Astrocyte of the spinal cord (primary cell): ENCODE results near the gene PPM1H.

ENCODE experiments used
- DNase-seq: peaks from one replicate; pipeline ENCODE4 v3.0.0; 2011; ENCODE audit warnings: low read depth, low spot score
- H3K4me3 ChIP-seq: 2 replicates; pipeline ENCODE4 v1.5.1; 2011; ENCODE audit warnings: low read depth, mild to moderate bottlenecking, low read length, moderate library complexity
- in situ Hi-C: cut with HindIII; loops from 2 replicates; pipeline ENCODE4 v1.10.0; 2017; ENCODE audit warnings: low sequenced_read_pairs
- TF ChIP-seq, protein P1 (sequence below): IDR thresholded peaks from 2 replicates; pipeline ENCODE4 v1.5.1; 2012; ENCODE audit warnings: low read depth, mild to moderate bottlenecking, low read length, inconsistent platforms

Gene PPM1H

DNA sequence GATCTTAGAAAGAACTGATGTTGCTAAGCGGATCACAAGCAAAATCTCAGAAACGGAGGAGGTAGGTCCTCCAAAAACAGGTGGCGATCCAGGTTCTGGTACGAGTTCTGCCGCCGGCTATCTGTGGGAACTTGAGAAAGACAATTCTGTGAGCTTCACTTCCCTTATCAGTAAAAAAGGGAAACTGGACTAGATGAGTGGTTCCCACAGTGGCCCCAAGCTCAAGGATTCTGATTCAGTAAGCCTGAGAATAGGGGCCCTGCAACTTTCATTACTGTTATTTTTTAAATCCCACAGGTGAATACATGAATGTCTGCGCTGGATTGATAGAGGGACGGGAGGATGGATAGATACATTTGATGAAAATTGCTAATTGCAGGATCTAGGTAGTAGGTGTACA, 160.2 kb downstream of the PPM1H start:
- H3K4me3 ChIP-seq = no peak overlapping the region
- no peak for DNase-seq
- TF ChIP-seq, protein P1, sequence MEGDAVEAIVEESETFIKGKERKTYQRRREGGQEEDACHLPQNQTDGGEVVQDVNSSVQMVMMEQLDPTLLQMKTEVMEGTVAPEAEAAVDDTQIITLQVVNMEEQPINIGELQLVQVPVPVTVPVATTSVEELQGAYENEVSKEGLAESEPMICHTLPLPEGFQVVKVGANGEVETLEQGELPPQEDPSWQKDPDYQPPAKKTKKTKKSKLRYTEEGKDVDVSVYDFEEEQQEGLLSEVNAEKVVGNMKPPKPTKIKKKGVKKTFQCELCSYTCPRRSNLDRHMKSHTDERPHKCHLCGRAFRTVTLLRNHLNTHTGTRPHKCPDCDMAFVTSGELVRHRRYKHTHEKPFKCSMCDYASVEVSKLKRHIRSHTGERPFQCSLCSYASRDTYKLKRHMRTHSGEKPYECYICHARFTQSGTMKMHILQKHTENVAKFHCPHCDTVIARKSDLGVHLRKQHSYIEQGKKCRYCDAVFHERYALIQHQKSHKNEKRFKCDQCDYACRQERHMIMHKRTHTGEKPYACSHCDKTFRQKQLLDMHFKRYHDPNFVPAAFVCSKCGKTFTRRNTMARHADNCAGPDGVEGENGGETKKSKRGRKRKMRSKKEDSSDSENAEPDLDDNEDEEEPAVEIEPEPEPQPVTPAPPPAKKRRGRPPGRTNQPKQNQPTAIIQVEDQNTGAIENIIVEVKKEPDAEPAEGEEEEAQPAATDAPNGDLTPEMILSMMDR = no peak
- in situ Hi-C loops = loop anchor here (25.0 kb wide), 1 partner anchor 162 kb away; no protein-coding TSS in a partner anchor

DNA sequence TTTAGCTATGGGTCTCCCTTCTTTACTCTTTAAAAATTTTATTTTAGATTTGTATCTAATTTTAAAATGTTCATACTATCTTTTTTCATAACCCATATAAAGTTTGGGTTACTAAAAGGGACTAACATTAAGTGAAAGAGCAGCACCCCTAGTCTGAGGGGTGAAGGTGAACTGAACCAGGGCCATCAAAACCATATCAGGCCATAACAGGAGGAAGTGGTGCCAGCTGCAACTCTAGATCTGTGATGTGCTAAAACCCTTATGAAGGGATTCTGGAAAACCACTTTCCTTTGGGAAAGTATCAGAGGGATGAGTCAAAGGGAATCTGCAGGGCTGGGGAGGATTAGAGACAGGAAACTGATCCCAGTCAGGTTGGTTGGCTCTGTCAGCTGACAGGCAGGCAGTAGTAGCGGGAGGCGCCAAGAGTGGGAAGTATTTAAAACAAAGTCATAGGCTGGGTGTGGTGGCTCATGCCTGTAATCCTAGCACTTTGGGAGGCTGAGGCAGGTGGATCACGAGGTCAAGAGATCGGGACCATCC, 162.5 kb downstream of the PPM1H start:
- no peak for DNase-seq

DNA sequence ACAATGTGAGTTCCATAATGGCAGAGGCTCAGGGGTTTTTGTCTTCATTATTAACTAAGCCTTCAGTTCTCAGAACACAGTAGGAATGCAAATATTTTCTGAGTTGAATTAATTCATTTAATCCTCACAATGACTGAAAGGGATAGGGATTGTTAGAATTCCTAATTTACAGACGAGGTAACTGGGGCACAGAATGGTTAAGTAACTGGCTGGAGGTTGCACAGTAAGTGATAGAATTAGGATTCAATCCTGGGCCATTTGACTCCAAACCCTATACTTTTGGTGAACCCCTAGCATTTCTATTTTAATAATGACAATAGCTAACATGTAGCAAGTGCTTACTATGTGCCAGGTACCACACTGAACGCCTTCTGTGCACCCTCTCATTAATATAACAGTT, 163.1 kb downstream of the PPM1H start:
- no peak overlapping the region for H3K4me3 ChIP-seq
- TF ChIP-seq, protein P1 = no peak

More for the DNA sequence above, 162.5 kb downstream of the PPM1H start:
- H3K4me3 ChIP-seq = no peak overlapping the region
- in situ Hi-C loops = no loop called here
- TF ChIP-seq, protein P1 = no peak

DNA sequence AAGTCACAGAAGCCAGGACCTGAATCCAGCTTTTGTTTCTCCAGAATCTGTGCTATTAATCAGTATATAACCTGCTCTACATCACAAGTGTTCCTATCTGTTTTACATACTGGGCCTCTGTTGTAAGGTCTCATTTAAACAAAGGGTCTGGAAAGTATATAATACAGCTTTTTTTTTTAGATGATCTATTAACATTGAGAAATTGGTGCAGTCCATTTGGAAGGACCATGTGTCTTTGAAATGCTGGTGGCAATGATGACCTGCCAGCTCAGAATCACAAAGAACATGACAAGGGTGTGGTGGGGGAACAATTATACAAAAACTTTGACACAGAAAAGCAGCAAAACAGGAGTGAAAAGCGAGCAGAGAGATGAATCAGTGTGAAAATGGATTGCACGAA, 164.6 kb downstream of the PPM1H start:
- in situ Hi-C loops = no loop called here
- no peak for DNase-seq
- H3K4me3 ChIP-seq = no peak overlapping the region
- TF ChIP-seq, protein P1 = no peak

More for the DNA sequence above, 163.1 kb downstream of the PPM1H start:
- in situ Hi-C loops = no loop called here
- DNase-seq = no peak

DNA sequence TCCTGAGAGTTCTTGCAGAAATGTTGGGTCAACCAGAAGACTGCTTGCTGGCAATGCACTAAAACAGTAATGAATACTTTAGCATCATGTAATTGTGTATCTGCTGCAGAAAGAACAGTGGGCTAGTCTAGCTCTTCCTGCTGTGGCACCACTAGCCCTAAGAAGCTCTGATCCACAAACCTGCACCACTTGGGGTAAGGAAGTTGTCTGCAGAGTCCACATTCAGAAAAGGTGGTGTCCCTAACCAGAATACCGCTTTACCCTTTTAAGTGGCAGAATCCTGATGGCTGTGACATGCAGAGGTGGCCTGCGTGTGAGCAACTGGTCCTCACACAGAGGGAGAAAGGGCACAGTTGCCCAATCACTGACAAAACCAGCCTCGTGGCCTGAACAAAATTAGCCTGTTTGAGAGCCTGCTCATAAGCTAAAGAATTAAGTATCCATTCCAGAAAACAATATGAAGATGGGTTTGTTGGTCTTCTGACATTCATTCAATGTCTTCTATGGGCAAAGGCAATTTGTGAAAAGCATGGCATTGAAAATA, 165.8 kb downstream of the PPM1H start:
- no peak overlapping the region for H3K4me3 ChIP-seq
- DNase-seq = no peak
- in situ Hi-C loops = no loop called here
- TF ChIP-seq, protein P1 = no peak

DNA sequence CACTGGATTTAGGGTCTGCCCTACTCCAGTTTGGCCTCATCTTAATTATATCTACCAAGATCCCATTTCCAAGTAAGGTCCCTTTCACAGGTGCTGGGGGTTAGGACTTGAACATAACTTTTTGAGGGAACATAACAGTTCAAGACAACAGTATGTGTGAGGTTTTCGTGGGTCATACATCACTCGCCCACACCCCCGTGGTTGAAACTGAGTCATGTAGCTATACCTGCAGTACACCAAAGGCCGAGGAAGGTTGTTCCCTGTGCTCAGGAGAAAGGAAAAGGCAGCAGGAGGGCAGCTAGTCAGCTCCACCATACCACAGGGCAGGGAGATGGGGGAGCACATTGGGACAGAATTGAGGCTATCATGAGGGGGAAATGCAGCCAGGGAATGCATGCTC, 167.0 kb downstream of the PPM1H start:
- in situ Hi-C loops = no loop called here
- no peak for DNase-seq
- TF ChIP-seq, protein P1 = no peak
- no peak overlapping the region for H3K4me3 ChIP-seq
